Vagina (tissue), 1 donor: ENCODE data around the gene SEC14L5. TPM values are rescaled to one million over a fixed set of nuclear protein-coding genes. Genes with fewer than 3 reads are reported as not detected.

Source experiments
- total RNA-seq: library from RNA; depleted of rRNA; stranded (reverse); fragments of >200 nt; gene quantifications from one replicate; pipeline ENCODE4 v1.2.3, GENCODE V29; 2016

SEC14L5 gene
- total RNA-seq, 1 donor from 2014 or later: 0.49 TPM

Other genes with a start within 250 kb of the SEC14L5 start
- 25.3 TPM for gene ANKS3, start 224.1 kb upstream of the SEC14L5 start, total RNA-seq
- not detected for gene DNAAF8, start 223.8 kb upstream of the SEC14L5 start, total RNA-seq
- gene ZNF500, start 191.2 kb upstream of the SEC14L5 start, total RNA-seq: 11.0 TPM
- gene SEPTIN12, start 170.0 kb upstream of the SEC14L5 start, total RNA-seq: not detected
- gene SMIM22, start 163.0 kb upstream of the SEC14L5 start, total RNA-seq: not detected
- 14.0 TPM for gene ROGDI, start 155.7 kb upstream of the SEC14L5 start, total RNA-seq
- 51.6 TPM for gene GLYR1, start 111.0 kb upstream of the SEC14L5 start, total RNA-seq
- 17.2 TPM for gene UBN1, start 110.8 kb upstream of the SEC14L5 start, total RNA-seq
- gene PPL, start 21.2 kb upstream of the SEC14L5 start, total RNA-seq: 391 TPM
- 9.8 TPM for gene NAGPA, start 75.6 kb downstream of the SEC14L5 start, total RNA-seq
- gene C16orf89, start 107.6 kb downstream of the SEC14L5 start, total RNA-seq: 4.4 TPM
- 22.8 TPM for gene ALG1, start 113.5 kb downstream of the SEC14L5 start, total RNA-seq
- 15.7 TPM for gene EEF2KMT, start 139.5 kb downstream of the SEC14L5 start, total RNA-seq